Astrocyte of the cerebellum (primary cell): ENCODE data around the gene GLRX.
A peak's percentile ranks its signal among the peaks of the same experiment; 100 is the strongest.

ENCODE experiments used
- DNase-seq: peaks from one replicate; pipeline ENCODE4 v3.0.0-alpha.2; 2011; ENCODE audit warnings: low read depth
- H3K4me3 ChIP-seq: 2 replicates; pipeline ENCODE4 v1.5.1; 2011; ENCODE audit warnings: mild to moderate bottlenecking, low read depth, low read length, moderate library complexity
- in situ Hi-C: cut with HindIII; loops from 2 replicates; pipeline ENCODE4 v1.10.0; 2017; ENCODE audit warnings: low sequenced_read_pairs
- TF ChIP-seq, protein P1 (sequence below): IDR thresholded peaks from 2 replicates; pipeline ENCODE4 v1.5.1; 2012; ENCODE audit warnings: low read length, low read depth, moderate library complexity, mild to moderate bottlenecking; ENCODE audit errors: missing control alignments

The GLRX gene

DNA sequence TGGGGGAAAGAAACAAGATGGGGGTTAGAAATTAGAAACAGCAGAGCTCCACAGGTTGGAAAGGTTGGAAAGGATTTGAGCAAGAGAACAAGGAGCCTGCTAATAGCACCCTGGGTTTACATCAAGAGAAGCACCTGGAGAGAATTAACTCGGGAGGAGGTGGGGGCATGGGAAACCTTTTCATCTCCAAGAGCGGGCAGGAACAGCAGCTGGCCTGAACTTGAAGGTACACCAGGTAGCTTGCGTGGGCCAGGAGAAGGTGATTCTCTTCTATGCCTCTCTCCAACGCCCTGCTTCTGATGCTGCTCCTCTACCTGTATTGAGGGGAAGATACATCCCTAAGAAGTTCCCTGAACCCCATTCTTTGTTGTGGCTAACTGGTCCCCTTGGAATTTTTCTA is 37.1 kb upstream of the GLRX start:
- no peak overlapping the region for H3K4me3 ChIP-seq
- TF ChIP-seq, protein P1, sequence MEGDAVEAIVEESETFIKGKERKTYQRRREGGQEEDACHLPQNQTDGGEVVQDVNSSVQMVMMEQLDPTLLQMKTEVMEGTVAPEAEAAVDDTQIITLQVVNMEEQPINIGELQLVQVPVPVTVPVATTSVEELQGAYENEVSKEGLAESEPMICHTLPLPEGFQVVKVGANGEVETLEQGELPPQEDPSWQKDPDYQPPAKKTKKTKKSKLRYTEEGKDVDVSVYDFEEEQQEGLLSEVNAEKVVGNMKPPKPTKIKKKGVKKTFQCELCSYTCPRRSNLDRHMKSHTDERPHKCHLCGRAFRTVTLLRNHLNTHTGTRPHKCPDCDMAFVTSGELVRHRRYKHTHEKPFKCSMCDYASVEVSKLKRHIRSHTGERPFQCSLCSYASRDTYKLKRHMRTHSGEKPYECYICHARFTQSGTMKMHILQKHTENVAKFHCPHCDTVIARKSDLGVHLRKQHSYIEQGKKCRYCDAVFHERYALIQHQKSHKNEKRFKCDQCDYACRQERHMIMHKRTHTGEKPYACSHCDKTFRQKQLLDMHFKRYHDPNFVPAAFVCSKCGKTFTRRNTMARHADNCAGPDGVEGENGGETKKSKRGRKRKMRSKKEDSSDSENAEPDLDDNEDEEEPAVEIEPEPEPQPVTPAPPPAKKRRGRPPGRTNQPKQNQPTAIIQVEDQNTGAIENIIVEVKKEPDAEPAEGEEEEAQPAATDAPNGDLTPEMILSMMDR, result no peak
- in situ Hi-C loops, result no loop called here
- DNase-seq, result no peak

DNA sequence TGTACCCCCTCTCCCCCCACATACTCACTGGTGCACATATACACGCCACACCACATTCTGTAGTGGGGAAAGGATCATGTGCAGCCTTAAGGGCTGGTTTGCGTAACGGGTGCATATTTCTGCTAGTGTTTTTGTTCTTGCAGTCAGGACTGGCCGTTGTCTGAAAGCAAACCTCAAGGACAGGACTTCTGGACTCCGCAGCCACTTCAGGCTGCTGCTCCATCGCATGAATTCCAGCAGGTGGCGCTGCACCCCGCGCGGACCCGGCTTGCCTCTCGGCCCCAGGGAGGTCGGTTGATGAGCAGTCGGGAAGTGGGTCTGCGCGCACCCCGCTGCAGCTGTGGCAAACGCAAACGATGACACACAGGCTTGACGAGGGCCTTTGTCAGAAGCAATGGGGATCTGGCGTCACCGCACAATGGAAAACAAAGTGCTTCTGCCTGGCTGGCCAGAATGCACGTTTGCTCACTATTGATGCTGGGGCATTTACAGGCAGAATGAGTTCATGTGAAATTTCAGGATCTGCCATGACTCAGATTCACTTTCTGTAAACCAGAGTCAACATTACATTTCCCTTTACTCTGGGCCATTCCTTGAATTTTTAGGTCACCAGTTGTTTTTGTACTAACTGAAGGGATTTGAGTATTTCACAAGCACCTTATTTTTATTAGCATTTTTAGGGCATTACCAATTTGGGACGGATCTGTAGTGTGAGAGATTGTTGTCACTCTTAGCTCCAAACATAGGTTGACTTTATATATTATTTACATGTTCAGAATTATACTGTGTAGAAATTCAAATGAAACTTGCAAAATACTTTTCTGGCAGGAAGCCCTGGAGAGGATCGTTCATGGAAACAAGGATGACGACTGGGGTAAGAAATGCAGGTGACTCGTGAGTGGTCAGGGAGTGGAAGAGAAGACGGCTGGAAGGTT is 36.4 kb upstream of the GLRX start:
- H3K4me3 ChIP-seq, result peak overlapping the region; percentile 12
- TF ChIP-seq, protein P1, result peak; percentile 82
- in situ Hi-C loops, result no loop called here
- peak; percentile 97 for DNase-seq

DNA sequence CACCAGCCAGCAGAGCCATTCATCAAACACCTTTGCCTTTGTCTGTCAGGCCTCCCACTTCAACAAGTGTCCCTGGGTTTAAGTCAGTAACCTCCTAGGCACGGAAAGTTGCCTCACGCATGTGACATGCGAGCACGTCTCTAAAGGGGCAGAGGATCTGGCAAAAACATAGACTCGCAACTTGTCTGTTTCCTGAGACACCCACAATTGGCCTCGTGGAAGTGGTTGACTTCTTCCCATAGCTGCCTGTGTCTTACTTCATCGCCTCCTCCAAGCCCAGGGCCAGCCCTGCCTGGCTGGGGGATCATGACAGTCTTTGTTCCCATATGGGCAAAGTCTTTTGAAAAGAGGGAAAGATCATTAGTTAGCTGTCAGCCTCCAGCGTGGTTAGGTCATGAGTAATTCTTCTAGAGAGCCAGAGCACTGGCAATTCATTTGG is 35.5 kb upstream of the GLRX start:
- no peak overlapping the region for H3K4me3 ChIP-seq
- in situ Hi-C loops, result no loop called here
- DNase-seq, result peak; percentile 88
- TF ChIP-seq, protein P1, result no peak

DNA sequence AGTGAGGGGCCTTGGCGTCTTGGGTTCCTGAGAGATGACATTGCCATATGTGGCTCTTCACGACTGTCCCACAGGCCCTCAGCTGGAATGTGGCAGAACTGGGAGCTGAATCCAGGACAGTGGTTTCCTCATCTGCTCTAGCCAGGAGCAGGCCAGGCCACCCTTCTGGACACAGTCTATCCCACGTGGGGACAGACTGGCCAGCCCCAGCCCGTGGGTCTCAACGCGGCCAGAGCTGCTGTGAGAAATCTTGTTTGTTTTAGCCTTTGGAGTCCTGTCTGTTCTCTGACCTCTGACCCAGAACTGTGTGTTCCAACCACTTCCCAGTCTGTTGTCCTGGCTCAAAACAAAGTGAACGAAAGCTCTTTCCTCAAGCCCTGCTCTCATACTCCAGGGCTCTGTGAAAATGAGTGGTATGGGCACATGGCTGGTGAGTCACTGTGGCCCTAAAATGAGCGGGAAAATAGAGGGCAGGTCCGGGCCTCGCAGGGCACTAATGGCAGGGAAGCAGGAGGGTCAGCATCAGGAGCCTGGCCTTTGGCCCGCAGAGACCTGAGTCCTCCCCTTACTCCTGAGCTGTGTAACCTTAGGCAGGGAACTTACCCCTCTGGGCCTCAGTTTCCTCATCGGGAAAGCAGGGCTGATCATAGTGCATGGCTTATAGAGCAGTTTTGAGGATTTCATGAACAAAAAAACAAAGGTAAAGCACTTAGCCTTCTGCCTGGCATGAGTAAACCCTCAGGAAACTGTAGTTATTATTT is 34.8 kb upstream of the GLRX start:
- DNase-seq, result peak; percentile 33
- in situ Hi-C loops, result no loop called here
- TF ChIP-seq, protein P1, result no peak
- no peak overlapping the region for H3K4me3 ChIP-seq

DNA sequence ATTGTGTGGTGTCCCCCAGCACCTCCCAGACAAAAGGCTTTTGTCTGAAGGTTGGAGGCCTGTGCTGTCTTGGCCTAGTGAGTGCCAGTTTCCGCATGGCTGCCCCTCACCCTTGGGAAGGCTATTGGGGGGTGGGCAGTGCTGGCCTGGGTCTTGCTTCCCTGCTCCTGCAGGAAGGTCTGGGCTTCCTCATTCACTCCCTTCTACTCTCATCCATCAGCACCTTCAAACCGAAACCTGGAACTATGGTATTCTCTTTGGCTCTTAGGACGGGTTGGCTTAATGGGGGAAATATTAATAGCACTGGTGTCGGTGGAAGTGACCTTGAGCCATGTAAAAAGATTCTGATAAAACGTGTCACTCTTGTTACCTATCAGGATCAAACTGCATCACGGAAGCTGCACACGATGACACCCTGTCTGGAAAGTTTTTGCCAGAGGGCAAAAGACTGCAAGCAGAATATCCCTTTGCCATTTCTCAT is 34.0 kb upstream of the GLRX start:
- in situ Hi-C loops, result no loop called here
- DNase-seq, result no peak
- no peak overlapping the region for H3K4me3 ChIP-seq
- TF ChIP-seq, protein P1, result no peak

DNA sequence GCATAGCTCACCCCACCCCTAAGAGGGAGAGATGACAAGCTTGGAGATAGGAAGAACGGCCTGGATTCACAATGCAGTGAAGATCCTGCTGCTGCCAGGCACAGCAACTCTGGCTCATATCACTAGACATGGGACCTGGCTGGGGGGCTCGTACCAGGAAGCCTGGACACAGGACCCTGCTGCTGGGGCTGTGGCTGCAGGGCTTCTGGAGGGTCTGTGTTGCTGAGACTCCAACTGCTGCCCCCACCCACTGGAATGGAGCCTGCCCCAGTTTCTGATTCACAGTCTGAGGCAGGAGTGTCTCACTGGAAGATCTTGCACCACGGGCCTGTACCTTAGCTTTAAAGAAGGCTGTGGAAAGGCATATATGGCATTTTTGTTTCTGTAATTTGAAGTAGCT is 31.0 kb upstream of the GLRX start:
- TF ChIP-seq, protein P1, result no peak
- no peak for DNase-seq
- in situ Hi-C loops, result no loop called here
- H3K4me3 ChIP-seq, result no peak overlapping the region
